PC-9 (cell line): Measurements from ENCODE around the gene SDK1. TPM values are rescaled to one million over a fixed set of nuclear protein-coding genes. Genes with fewer than 3 reads are reported as not detected.

Experiments
- BruUV-seq: library from RNA; stranded (reverse); fragments of 400-500 nt; replicated peaks from 2 replicates; lab custom pipeline; 2021; lab: Mats Ljungman, UMichigan
- CTCF ChIA-PET: fragments of 300-600 bp; sonication (Branson Sonifier 250); formaldehyde crosslinking; loops from one replicate; lab custom pipeline; 2022; ENCODE audit warnings: antibody characterized with exemption; lab: Charles Lee
- POLR2A ChIA-PET: fragments of 300-600 bp; sonication (Branson Sonifier 250); formaldehyde crosslinking; loops from one replicate; lab custom pipeline; 2022; ENCODE audit warnings: antibody characterized with exemption; ENCODE audit not compliant: unreplicated experiment; lab: Charles Lee
- DNase-seq, 2 experiments: peaks; one replicate each; pipeline versions ENCODE4 v3.0.0 to v3.0.0-alpha.2; 2015 to 2022; ENCODE audit warnings: mixed read lengths in 1 of 2
- H2AFZ ChIP-seq: fragments of 200-600 bp; sonication (generic); 2 replicates; pipeline ENCODE4 v1.8.1; 2017; ENCODE audit warnings: antibody characterized with exemption
- H3F3A ChIP-seq: fragments of 200-600 bp; sonication (generic); 2 replicates; pipeline ENCODE4 v1.8.1; 2017; ENCODE audit warnings: antibody characterized with exemption, mild to moderate bottlenecking, low read depth; ENCODE audit not compliant: insufficient read depth
- H3K27ac ChIP-seq: fragments of 200-600 bp; sonication (generic); 2 replicates; pipeline ENCODE4 v1.6.1; 2016; ENCODE audit warnings: mixed run types
- H3K27me3 ChIP-seq: fragments of 200-600 bp; sonication (generic); 2 replicates; pipeline ENCODE4 v1.6.1; 2016; ENCODE audit warnings: low read depth, mixed run types; ENCODE audit not compliant: insufficient read depth
- H3K36me3 ChIP-seq: fragments of 200-600 bp; sonication (generic); 2 replicates; pipeline ENCODE4 v1.6.1; 2016; ENCODE audit warnings: low read depth, mixed run types
- H3K4me1 ChIP-seq: fragments of 200-600 bp; sonication (generic); replicated peaks from 2 replicates; pipeline ENCODE4 v1.6.1; 2016; ENCODE audit warnings: mixed run types; ENCODE audit not compliant: insufficient read depth
- H3K4me2 ChIP-seq: fragments of 200-600 bp; sonication (generic); 2 replicates; pipeline ENCODE4 v1.6.1; 2017; ENCODE audit warnings: mixed run types
- H3K4me3 ChIP-seq: fragments of 200-600 bp; sonication (generic); 2 replicates; pipeline ENCODE4 v1.6.1; 2016; ENCODE audit warnings: mixed run types
- H3K79me2 ChIP-seq: fragments of 200-600 bp; sonication (generic); 2 replicates; pipeline ENCODE4 v1.6.1; 2017; ENCODE audit warnings: low read depth, mixed run types
- H3K9me2 ChIP-seq: fragments of 200-600 bp; sonication (generic); 2 replicates; pipeline ENCODE4 v1.8.1; 2017; ENCODE audit warnings: mild to moderate bottlenecking; ENCODE audit not compliant: insufficient read depth
- H3K9me3 ChIP-seq: fragments of 200-600 bp; sonication (generic); 2 replicates; pipeline ENCODE4 v1.8.1; 2016; ENCODE audit warnings: low read depth; ENCODE audit not compliant: insufficient read depth
- H4K20me1 ChIP-seq: fragments of 200-600 bp; sonication (generic); 2 replicates; pipeline ENCODE4 v1.8.1; 2017; ENCODE audit not compliant: insufficient read depth
- EZH2 ChIP-seq: fragments of 200-600 bp; sonication (generic); IDR thresholded peaks from 2 replicates; pipeline ENCODE4 v1.8.0; 2017; ENCODE audit warnings: antibody characterized with exemption, low read depth
- intact Hi-C: fragments of 100-400 bp; cut with micrococcal nuclease; formaldehyde crosslinking; loops from one replicate; pipeline ENCODE4 v1.10.0; 2022; ENCODE audit not compliant: unreplicated experiment
- total RNA-seq: library from RNA; stranded (reverse); gene quantifications from 2 replicates; pipeline ENCODE4 v1.2.3, GENCODE V29; 2021
- TF ChIP-seq, protein P1 (sequence below): fragments of 200-600 bp; sonication (generic); conservative IDR thresholded peaks from 2 replicates; pipeline ENCODE4 v1.6.1; 2017; ENCODE audit warnings: mixed run types, antibody characterized with exemption, mild to moderate bottlenecking, moderate library complexity

SDK1 gene
- total RNA-seq, 1 experiment from 2014 or later: not detected

DNA sequence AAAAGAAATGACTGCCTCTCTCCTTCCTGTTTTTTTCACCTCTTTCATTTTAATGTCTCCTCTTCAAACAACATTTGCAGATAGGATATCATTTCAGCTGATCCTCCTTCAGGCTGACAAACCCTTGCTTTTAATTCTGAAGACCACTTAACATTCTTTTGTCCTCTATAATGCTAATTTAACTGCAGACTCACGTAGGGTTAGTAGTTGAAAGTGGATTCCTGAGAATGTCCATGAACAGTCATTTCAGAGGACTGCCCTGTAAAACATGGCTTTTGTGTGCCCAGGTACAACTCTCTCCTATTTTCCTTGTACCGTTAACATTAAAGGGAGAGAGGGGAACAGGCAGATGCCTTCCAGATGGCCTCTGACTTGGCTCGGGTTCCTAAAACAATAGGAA, 524.4 kb downstream of the SDK1 start:
- no peaks in the 10 kb centered on the region for H3F3A ChIP-seq
- H3K27me3 ChIP-seq: peaks cover 70% of the 10 kb centered on the region
- no peaks in the 10 kb centered on the region for H3K9me2 ChIP-seq
- H3K4me2 ChIP-seq: no peak overlapping the region
- no peaks in the 10 kb centered on the region for H4K20me1 ChIP-seq
- no peak for DNase-seq
- H3K27ac ChIP-seq: no peak overlapping the region
- BruUV-seq: no TSS peak
- intact Hi-C loops: no loop called here
- POLR2A ChIA-PET: no interaction called here
- H3K9me3 ChIP-seq: no peaks in the 10 kb centered on the region
- no peak for TF ChIP-seq EZH2
- TF ChIP-seq, protein P1, sequence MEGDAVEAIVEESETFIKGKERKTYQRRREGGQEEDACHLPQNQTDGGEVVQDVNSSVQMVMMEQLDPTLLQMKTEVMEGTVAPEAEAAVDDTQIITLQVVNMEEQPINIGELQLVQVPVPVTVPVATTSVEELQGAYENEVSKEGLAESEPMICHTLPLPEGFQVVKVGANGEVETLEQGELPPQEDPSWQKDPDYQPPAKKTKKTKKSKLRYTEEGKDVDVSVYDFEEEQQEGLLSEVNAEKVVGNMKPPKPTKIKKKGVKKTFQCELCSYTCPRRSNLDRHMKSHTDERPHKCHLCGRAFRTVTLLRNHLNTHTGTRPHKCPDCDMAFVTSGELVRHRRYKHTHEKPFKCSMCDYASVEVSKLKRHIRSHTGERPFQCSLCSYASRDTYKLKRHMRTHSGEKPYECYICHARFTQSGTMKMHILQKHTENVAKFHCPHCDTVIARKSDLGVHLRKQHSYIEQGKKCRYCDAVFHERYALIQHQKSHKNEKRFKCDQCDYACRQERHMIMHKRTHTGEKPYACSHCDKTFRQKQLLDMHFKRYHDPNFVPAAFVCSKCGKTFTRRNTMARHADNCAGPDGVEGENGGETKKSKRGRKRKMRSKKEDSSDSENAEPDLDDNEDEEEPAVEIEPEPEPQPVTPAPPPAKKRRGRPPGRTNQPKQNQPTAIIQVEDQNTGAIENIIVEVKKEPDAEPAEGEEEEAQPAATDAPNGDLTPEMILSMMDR: no peak
- no peak overlapping the region for H2AFZ ChIP-seq
- CTCF ChIA-PET: no interaction called here
- H3K36me3 ChIP-seq: no peaks in the 10 kb centered on the region
- H3K4me3 ChIP-seq: no peak overlapping the region
- H3K79me2 ChIP-seq: no peaks in the 10 kb centered on the region
- no peaks in the 10 kb centered on the region for H3K4me1 ChIP-seq

DNA sequence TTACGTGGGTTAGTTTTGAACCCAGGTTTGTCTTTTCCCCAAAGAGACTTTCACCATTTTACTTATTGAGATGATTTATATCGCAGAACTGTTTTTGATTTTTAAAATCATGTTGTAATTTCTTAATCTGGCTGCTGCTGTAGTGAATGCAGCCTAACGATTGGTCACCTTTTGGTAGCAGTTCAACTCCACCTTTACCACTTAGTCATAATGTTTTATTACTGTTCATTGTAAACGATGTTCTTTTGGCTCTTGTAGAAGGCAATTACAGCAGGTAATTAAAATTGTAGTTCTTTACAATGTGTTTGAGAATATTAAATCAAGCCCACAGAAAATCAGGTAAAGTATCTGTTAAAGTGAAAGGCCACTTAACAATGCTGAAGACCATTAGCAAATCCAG, 531.1 kb downstream of the SDK1 start:
- no peak overlapping the region for H3K27ac ChIP-seq
- H3K4me3 ChIP-seq: no peak overlapping the region
- no peaks in the 10 kb centered on the region for H3K36me3 ChIP-seq
- H3K9me2 ChIP-seq: no peaks in the 10 kb centered on the region
- no peak overlapping the region for H3K4me2 ChIP-seq
- no peaks in the 10 kb centered on the region for H3K79me2 ChIP-seq
- no peak for DNase-seq
- no peaks in the 10 kb centered on the region for H3F3A ChIP-seq
- TF ChIP-seq, protein P1: no peak
- no peak for TF ChIP-seq EZH2
- intact Hi-C loops: no loop called here
- H4K20me1 ChIP-seq: no peaks in the 10 kb centered on the region
- ChIA-PET CTCF (no interaction called here), POLR2A (no interaction called here)
- BruUV-seq: no TSS peak
- 0 out of 2 replicates have a peak, but pooled peaks cover 7% of the 10 kb centered on the region for H3K9me3 ChIP-seq
- H2AFZ ChIP-seq: no peak overlapping the region
- H3K4me1 ChIP-seq: no peaks in the 10 kb centered on the region
- peaks cover 66% of the 10 kb centered on the region; the same call in 1 of the 2 replicates for H3K27me3 ChIP-seq

DNA sequence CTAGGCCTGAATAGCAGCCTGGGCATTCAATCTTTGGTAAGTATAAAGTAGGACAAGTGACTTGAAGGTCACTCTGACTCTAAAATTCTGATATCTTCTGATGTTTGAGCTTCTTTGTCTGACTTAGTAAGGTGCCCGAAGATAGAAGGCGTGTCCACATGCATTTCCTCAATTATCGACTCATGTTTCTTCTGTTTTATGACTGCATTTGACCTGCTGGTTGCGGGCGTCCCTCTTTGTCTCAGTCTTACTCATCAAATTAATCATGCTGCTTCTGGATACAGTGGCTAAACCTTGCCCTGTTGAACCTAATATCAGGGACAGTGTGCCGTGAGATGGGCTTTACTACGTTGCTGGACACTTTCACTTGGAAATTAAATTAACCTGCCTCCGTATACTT, 534.1 kb downstream of the SDK1 start:
- intact Hi-C loops: no loop called here
- H3F3A ChIP-seq: no peaks in the 10 kb centered on the region
- TF ChIP-seq EZH2: no peak
- TF ChIP-seq, protein P1: no peak
- H3K4me1 ChIP-seq: no peaks in the 10 kb centered on the region
- no peak overlapping the region for H3K4me3 ChIP-seq
- DNase-seq: no peak
- H3K9me2 ChIP-seq: no peaks in the 10 kb centered on the region
- BruUV-seq: no TSS peak
- no peaks in the 10 kb centered on the region for H3K36me3 ChIP-seq
- H3K27ac ChIP-seq: no peak overlapping the region
- ChIA-PET POLR2A (no interaction called here), CTCF (no interaction called here)
- H3K9me3 ChIP-seq: 0 out of 2 replicates have a peak, but pooled peaks cover 7% of the 10 kb centered on the region
- H4K20me1 ChIP-seq: no peaks in the 10 kb centered on the region
- peaks cover 75% of the 10 kb centered on the region; the same call in 1 of the 2 replicates for H3K27me3 ChIP-seq
- H3K4me2 ChIP-seq: no peak overlapping the region
- no peaks in the 10 kb centered on the region for H3K79me2 ChIP-seq
- H2AFZ ChIP-seq: no peak overlapping the region
